IMR-90 (cell line): ENCODE measurements around the gene ERMARD.

Experiments used
- CEBPB ChIP-seq: IDR thresholded peaks from 2 replicates; pipeline ENCODE4 v1.6.1; 2012; ENCODE audit warnings: low read depth, low read length, improper control_type of control experiment
- MAZ ChIP-seq: IDR thresholded peaks from 2 replicates; pipeline ENCODE4 v1.6.1; 2012; ENCODE audit warnings: low read depth, mild to moderate bottlenecking, low read length, improper control_type of control experiment, moderate library complexity, borderline replicate concordance
- POLR2A ChIP-seq: IDR thresholded peaks from 2 replicates; pipeline ENCODE4 v1.6.1; 2012; ENCODE audit warnings: mild to moderate bottlenecking, low read depth, low read length
- RAD21 ChIP-seq: IDR thresholded peaks from 2 replicates; pipeline ENCODE4 v1.6.1; 2012; ENCODE audit warnings: low read length, improper control_type of control experiment
- RCOR1 ChIP-seq: IDR thresholded peaks from 2 replicates; pipeline ENCODE4 v1.6.1; 2012; ENCODE audit warnings: mild to moderate bottlenecking, low read length, improper control_type of control experiment; ENCODE audit not compliant: insufficient replicate concordance
- USF2 ChIP-seq: fragments of 150-350 bp; IDR thresholded peaks from 2 replicates; pipeline ENCODE4 v1.6.1; 2017; ENCODE audit warnings: mild to moderate bottlenecking, antibody characterized with exemption, low read length, low read depth
- TF ChIP-seq, protein P1 (sequence below): conservative IDR thresholded peaks from 2 replicates; pipeline ENCODE4 v1.5.1; 2012; ENCODE audit warnings: mild to moderate bottlenecking, low read depth, low read length, improper control_type of control experiment

- TF ChIP-seq, protein P1, sequence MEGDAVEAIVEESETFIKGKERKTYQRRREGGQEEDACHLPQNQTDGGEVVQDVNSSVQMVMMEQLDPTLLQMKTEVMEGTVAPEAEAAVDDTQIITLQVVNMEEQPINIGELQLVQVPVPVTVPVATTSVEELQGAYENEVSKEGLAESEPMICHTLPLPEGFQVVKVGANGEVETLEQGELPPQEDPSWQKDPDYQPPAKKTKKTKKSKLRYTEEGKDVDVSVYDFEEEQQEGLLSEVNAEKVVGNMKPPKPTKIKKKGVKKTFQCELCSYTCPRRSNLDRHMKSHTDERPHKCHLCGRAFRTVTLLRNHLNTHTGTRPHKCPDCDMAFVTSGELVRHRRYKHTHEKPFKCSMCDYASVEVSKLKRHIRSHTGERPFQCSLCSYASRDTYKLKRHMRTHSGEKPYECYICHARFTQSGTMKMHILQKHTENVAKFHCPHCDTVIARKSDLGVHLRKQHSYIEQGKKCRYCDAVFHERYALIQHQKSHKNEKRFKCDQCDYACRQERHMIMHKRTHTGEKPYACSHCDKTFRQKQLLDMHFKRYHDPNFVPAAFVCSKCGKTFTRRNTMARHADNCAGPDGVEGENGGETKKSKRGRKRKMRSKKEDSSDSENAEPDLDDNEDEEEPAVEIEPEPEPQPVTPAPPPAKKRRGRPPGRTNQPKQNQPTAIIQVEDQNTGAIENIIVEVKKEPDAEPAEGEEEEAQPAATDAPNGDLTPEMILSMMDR = no peak
- no peak for TF ChIP-seq RCOR1
- no peak for TF ChIP-seq RAD21
- TF ChIP-seq POLR2A = peak; percentile 51; the same call in 1 of the 2 replicates
- no peak for TF ChIP-seq USF2
- TF ChIP-seq MAZ = no peak
- no peak for TF ChIP-seq CEBPB
These were observed 28.8 kb upstream of the ERMARD start for GRCh38 chr6:169722362-169723199.
